ENCODE measurements around the gene LRRIQ1. TPM values are rescaled to one million over a fixed set of nuclear protein-coding genes. Genes with fewer than 3 reads are reported as not detected.
"Not testable (repeated sequence)": the region's sequence is repeated elsewhere in the genome, so short reads cannot be mapped to it uniquely, and the experiment has no call there.

LRRIQ1 gene
- polyA plus RNA-seq, 1 donor: 0.63 TPM

- DNase-seq (ENCODE audit: low read depth): no peak
Measured at GRCh38 chr12:85186236-85186635, 150.1 kb downstream of the LRRIQ1 start.

- DNase-seq (ENCODE audit: low read depth): no peak
Measured at GRCh38 chr12:85188619-85189018, 152.5 kb downstream of the LRRIQ1 start.

- DNase-seq (ENCODE audit: low read depth): no peak
Measured at GRCh38 chr12:85190728-85191127, 154.6 kb downstream of the LRRIQ1 start.

GRCh38 chr12:85203809-85204208, 167.7 kb downstream of the LRRIQ1 start:
- DNase-seq (ENCODE audit: low read depth): not testable (repeated sequence)

GRCh38 chr12:85206543-85206942, 170.4 kb downstream of the LRRIQ1 start:
- DNase-seq (ENCODE audit: low read depth): no peak

- not testable (repeated sequence) for DNase-seq (ENCODE audit: low read depth)
Measured at GRCh38 chr12:85224339-85224738, 188.2 kb downstream of the LRRIQ1 start.

- no peak for DNase-seq (ENCODE audit: low read depth)
Measured at GRCh38 chr12:85225501-85225900, 189.3 kb downstream of the LRRIQ1 start.

- DNase-seq (ENCODE audit: low read depth): no peak
Measured at GRCh38 chr12:85237327-85237726, 201.2 kb downstream of the LRRIQ1 start.

GRCh38 chr12:85244561-85244960, 208.4 kb downstream of the LRRIQ1 start:
- DNase-seq (ENCODE audit: low read depth): no peak

- DNase-seq (ENCODE audit: low read depth): no peak
Measured at GRCh38 chr12:85253853-85254252, 217.7 kb downstream of the LRRIQ1 start.

GRCh38 chr12:85257671-85258070, 221.5 kb downstream of the LRRIQ1 start:
- DNase-seq (ENCODE audit: low read depth): no peak

GRCh38 chr12:85260447-85260846, 224.3 kb downstream of the LRRIQ1 start:
- DNase-seq (ENCODE audit: low read depth): no peak

GRCh38 chr12:85260896-85261295, 224.7 kb downstream of the LRRIQ1 start:
- no peak for DNase-seq (ENCODE audit: low read depth)

GRCh38 chr12:85266356-85266755, 230.2 kb downstream of the LRRIQ1 start:
- no peak for DNase-seq (ENCODE audit: low read depth)

- no peak for DNase-seq (ENCODE audit: low read depth)
Measured at GRCh38 chr12:85273381-85274314, 237.5 kb downstream of the LRRIQ1 start.

- no peak for DNase-seq (ENCODE audit: low read depth)
Measured at GRCh38 chr12:85274315-85274651, 238.1 kb downstream of the LRRIQ1 start.

GRCh38 chr12:85275374-85275773, 239.2 kb downstream of the LRRIQ1 start:
- no peak for DNase-seq (ENCODE audit: low read depth)

GRCh38 chr12:85277191-85277590, 241.0 kb downstream of the LRRIQ1 start:
- DNase-seq (ENCODE audit: low read depth): no peak

- no peak for DNase-seq (ENCODE audit: low read depth)
Measured at GRCh38 chr12:85277900-85278597, 241.9 kb downstream of the LRRIQ1 start.

GRCh38 chr12:85278598-85279448, 242.7 kb downstream of the LRRIQ1 start:
- DNase-seq (ENCODE audit: low read depth): no peak

- DNase-seq (ENCODE audit: low read depth): no peak
Measured at GRCh38 chr12:85279449-85280164, 243.5 kb downstream of the LRRIQ1 start.
